GM18502 (cell line): ENCODE results near the gene PEAK1.

ENCODE experiments used
- ATAC-seq: cut with Tn5 transposase; IDR thresholded peaks from one replicate; pipeline ENCODE4 v1.9.1; 2021; ENCODE audit warnings: mild to moderate bottlenecking; ENCODE audit not compliant: unreplicated experiment, poor library complexity

PEAK1 gene

DNA sequence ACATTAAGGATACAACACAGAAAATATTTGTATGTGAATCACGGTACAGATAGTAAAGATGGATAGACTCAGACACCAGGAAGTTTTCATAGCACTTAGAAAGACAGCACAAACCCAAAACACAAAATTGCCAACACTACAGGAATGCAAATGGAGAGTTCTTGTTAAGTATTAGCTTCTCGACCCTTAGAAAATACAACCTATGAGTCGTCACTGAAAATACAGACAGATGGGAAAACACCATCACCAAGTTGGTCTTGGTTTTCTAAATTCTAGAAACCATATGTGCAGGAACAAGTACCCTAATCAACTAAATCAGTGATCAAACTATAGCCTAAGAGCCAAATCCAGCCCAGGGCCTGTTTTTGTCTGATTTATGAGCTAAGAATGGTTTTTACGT lies 50.7 kb downstream of the PEAK1 start:
- ATAC-seq, result no peak

DNA sequence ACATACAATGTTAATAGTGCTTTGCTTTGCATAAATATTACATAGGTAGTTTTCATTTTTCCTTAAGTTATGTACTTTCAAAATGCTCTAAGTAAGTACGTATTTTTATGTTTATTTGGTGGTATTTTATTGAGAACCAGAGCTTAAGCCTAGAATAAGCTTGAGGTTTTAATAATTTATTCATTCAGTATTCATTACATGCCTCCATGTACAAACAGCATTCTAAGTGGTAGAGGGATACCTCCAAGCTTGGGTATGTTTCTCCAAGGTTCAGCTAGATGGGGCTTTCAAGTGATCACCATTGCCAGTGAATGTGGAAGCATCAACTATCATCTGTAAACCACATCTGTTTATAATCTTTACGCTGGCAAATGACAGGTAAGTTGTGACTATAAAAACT lies 52.3 kb downstream of the PEAK1 start:
- ATAC-seq, result no peak

DNA sequence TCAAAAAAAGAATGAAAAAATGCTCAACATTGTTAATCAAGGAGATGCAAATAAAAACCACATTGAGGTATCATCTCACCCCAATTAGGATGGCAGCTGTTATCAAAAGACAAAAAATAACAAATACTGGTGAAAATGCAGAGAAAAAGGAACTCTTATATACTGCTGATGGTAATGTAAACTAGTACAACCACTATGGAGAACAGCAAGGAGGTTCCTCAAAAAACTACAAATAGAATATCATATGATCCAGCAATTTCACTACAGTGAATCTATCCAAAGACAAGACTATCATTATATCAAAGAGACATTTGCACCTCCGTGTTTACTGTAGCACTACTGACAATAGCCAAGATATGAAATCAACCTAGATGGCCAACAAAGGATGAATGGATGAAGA lies 58.4 kb downstream of the PEAK1 start:
- ATAC-seq, result no peak

DNA sequence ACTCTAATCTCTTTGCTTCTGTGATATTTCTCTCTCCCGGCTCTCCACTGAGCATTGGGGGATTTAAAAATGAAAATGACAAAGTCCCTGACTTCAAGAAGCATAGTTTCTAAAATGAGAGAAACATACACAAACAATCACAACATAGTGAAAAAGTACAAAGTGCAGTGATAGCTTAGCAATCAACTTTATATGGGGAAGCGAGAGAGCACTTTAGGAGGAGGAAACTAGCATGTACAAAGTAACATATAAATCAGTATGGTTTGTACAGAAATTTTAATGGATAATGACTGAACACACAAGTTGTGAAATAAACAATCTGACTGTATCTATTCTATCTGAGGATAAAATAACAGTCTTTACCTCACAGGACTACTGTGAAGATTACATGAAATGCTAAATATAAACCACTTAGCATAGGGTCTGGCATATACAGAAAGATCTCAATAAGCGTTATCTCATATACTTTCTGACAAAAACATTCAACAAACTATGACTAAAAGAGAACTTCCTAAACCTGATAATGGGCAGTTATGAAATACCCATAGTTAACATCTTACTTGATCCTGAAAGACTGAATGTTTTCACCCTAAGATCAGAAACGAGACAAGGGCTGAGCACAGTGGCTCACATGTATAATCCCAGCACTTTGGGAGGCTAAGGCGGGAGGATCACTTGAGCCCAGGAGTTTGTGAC lies 61.2 kb downstream of the PEAK1 start:
- no peak for ATAC-seq

DNA sequence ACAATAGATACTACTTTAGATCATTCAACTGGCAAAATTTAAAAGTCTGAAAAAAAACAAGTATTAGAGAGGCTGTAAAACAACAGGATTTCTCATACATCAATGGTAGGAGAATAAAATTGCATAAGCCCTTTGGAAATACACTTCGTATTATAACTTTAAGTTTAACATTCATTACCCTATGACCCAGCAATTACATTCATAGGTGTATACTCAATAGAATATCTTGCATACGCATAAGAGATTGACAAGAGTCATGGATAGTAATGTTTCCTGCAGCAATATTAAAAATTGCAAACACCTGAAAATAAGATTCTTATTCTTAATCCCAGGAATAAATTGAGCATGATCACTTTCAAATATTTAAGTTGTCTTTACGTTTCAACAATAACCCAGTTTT lies 63.6 kb downstream of the PEAK1 start:
- no peak for ATAC-seq

GRCh38 chr15:77355321-77355720 lies 64.6 kb downstream of the PEAK1 start:
- ATAC-seq, result no peak

DNA sequence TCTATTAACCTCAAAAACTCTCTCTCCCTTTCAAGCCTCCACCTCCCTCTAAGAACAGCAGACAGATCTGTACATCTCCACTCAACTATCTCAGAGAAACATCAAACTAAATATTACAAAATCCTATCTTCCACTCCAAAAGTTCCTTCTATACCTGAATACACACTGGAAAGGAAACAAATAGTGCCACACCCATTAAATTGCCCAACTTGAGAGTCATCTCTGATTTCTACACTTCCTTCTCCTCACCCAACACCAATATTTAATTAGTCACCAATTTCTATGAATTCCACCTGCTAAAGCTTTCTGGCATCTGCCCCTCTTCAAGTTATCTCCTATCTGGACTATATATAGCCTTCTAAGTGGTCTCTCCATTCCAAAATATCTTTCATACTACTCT lies 65.8 kb downstream of the PEAK1 start:
- no peak for ATAC-seq

GRCh38 chr15:77352887-77353286 lies 67.0 kb downstream of the PEAK1 start:
- no peak for ATAC-seq

DNA sequence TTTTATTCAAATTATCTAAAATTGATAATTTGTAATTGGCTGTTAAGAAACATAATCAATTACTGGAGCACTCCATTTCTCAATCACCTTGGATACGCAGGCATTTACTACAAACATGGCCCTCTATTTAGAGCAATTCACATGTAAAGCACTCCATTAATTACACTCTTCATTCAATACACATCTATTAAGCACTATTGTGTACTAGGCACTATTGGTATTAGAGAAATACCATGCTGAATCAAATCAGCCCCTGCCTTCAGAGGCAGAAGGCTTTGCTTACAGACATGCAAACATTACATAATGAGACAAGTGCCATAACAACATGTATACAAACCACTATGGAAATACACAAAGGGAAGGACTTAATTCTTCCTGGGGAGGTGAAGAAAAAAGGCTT lies 69.1 kb downstream of the PEAK1 start:
- ATAC-seq, result no peak

GRCh38 chr15:77349666-77350065 lies 70.2 kb downstream of the PEAK1 start:
- ATAC-seq, result no peak

DNA sequence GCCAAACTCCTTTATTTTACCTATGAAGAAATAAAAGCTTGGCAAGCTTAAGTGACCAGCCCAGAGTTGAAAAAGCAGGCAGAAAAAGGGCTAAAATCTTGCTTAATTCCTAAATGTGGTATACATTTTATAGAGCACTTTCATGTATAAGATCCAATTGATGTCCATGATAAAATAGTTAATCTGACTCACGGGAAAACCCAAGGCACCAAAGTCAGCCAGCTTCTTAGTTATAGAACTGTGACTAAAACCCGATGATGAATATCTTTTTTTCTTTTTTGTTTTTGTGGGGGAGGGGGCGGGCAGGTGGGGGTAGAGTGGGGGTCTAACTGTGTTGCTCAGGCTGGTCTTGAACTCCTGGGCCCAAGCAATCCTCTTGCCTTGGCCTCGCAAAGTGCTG lies 71.4 kb downstream of the PEAK1 start:
- ATAC-seq, result no peak

DNA sequence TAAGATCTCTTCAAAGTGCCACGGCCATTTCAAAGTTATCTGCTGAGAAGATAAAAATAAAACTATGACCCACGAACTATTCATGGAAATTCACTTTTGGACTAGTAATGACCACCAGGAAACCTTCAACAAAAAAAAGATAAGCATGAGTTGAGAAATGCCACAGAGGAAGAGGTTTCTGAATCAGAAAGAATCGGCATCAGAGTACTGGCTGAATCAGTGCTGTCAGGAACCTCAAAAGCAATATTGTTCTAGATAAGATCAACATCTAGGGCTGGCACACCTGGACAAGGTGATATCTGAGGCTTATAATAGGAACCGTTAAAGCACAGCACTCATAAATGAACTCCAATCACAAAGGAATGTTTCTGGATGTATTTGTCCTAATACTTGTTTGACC lies 72.7 kb downstream of the PEAK1 start:
- ATAC-seq, result no peak

- no peak for ATAC-seq
Measured at GRCh38 chr15:77346245-77347036, 73.5 kb downstream of the PEAK1 start.

GRCh38 chr15:77342807-77343206 lies 77.1 kb downstream of the PEAK1 start:
- no peak for ATAC-seq

DNA sequence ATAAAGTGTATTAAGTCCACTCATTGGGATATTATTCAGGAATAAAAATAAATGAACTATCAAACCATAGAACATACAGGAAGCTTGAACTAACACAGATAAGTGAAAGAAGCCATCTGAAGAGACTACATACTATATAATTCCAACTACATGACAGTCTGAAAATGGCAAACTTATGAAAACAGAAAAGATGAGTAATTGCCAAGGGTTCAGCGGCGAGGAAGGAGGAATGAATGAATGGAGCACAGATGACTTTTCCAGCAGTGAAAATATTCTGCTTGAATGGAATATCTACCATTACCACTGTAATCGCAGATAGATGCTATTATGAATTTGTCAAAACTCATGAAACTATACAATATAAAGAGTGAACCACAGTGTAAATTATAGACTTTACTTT lies 79.7 kb downstream of the PEAK1 start:
- ATAC-seq, result no peak

DNA sequence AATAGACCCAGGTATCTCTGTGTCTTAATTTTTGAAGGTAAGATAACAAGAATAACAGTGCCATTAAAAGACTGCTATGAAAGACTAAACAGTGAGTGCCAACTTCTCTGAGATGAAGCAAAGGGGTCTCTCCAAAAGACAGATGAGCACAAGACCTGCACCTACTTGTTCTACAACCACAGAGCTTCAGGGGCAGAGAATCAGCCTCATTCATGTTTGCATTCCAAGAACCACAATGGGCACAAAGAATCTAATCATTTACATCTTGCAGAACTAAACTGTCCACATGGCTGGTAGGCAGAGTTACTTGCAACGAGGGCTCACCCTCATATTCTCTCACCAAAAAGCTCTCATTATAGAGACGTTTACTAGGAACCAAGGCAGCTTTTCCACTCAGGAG lies 83.9 kb downstream of the PEAK1 start:
- ATAC-seq, result no peak

DNA sequence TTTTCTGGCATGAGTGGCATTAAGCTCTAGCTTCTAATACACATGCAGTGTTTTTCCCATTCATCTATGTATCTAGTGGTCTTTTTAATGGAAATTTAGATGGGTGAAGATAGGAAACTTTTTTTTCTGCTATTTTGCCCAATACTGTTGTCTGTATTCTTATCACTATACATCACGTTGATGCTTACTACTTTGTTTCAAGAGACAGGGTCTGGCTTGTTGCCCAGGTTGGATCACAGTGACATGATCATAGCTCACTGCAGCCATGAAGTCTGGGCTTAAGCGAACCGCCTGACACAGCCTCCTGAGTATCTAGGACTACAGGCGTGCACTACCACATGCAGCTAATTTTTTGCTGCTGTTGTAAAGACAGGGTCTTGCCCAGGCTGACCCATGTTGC lies 84.6 kb downstream of the PEAK1 start:
- ATAC-seq, result no peak

DNA sequence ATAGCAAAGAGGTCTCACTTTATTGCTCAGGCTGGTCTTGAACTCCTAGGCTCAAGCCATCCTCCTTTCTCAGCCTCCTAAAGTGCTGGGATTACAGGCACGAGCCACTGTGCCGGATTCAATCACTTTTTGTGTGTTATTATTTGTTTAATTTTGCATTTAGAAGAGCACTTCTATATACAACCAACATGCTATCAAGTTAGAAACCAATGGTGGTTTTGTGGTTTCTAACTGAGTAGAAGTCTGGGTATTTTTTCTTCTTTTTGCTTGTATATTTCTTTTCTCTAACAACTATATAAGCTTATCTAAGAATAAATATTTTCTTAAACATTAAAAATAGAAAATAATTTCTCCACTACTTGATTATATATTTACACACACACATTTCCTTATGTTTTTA lies 86.7 kb downstream of the PEAK1 start:
- ATAC-seq, result no peak

DNA sequence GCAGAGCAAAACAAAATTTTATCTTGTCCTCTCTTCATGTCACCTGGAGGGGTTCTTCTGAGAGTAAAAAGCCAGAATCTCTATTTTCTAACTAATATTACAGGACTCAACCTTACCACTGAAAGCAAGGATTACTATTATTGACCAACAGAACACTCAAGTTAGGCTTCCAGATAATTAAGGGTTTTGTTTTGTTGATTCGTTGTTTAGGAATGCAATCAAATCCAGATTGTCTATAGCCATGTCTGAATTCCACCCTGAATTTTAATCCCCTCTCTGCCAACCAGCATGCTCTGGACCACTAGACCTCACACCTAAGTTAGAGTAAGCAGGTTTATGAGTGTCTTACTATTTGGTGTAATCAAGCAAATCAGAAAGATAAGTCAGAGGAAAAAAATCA lies 90.7 kb downstream of the PEAK1 start:
- no peak for ATAC-seq

DNA sequence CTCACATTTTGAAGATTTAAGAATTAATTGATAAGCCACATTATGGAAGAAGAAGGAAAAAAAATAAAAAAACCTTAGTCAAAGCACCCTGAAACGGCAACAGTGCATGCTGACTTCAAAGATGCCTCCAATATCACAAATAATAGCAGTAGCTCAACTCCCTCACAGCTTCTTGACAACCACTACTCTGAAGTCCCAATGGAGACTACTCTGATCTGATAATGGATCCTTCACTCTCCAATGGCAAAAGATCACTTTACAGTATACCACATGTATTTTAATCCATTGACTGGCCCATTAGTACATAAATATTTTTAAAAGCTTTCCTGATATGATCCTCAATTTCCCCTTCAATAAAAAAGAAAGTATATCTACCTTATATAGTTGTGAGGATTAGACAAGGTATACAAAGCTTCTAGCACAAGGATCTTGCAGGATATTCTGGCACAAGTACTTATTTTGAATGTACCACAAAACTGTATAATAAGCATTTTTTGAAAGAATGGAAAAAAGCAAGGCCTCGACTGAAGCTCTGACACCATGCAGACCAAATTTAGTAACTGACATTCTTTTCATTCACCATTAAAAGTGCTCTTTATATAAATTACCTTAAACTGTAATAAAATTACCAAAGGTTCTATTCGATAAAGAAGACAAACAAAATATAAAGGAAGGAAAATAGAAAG lies 91.9 kb downstream of the PEAK1 start:
- ATAC-seq, result no peak

GRCh38 chr15:77327168-77327567 lies 92.7 kb downstream of the PEAK1 start:
- no peak for ATAC-seq
